LNCAP (cell line): ENCODE results near the gene EPS15.

Source experiments
- CTCF ChIP-seq: fragments of 450-650 bp; IDR thresholded peaks from 2 replicates; pipeline ENCODE4 v1.5.1; 2017; ENCODE audit warnings: mild to moderate bottlenecking

EPS15 gene

GRCh38 chr1:51342591-51343206, 176.4 kb downstream of the EPS15 start:
- no peak for TF ChIP-seq CTCF

GRCh38 chr1:51341876-51342496, 177.1 kb downstream of the EPS15 start:
- TF ChIP-seq CTCF = no peak

DNA sequence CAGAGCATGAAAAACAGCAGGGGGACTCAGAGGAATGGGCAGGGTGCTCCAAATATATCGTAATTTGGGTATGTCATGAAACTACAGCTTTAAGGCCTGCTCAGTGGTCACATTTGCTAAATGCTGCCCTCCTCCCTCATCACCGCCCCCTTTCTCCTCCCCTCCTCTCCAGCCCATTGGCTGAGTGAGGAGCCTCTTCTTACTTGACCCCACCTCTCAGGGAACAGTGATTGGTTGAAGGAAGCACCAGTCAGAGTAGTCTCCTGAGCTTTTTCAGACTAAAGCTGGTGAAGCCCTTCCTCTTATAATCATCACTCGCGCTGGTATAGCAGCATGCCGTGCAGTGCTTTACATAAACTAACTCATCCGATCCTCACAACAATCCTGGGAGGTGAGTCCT, 178.7 kb downstream of the EPS15 start:
- TF ChIP-seq CTCF = no peak

DNA sequence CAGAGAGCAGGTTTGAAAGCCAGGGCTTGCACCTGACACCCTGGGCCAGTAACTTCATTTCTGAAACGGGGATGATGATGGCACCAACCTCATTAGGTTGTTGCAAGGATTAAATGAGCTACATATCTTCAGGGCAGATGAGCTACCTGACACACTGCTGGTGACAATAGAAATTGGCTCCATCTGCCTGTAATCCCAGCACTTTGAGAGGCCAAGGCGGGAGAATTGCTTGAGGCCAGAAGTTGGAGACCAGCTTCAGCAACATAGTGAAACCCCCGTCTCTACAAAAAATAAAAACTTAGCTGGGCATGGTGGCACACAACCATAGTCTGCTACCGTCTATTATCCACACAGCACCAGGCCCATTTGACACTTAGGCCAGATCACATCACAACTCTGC, 182.4 kb downstream of the EPS15 start:
- no peak for TF ChIP-seq CTCF

- TF ChIP-seq CTCF = no peak
Observed at GRCh38 chr1:51336004-51336403, 183.1 kb downstream of the EPS15 start.

DNA sequence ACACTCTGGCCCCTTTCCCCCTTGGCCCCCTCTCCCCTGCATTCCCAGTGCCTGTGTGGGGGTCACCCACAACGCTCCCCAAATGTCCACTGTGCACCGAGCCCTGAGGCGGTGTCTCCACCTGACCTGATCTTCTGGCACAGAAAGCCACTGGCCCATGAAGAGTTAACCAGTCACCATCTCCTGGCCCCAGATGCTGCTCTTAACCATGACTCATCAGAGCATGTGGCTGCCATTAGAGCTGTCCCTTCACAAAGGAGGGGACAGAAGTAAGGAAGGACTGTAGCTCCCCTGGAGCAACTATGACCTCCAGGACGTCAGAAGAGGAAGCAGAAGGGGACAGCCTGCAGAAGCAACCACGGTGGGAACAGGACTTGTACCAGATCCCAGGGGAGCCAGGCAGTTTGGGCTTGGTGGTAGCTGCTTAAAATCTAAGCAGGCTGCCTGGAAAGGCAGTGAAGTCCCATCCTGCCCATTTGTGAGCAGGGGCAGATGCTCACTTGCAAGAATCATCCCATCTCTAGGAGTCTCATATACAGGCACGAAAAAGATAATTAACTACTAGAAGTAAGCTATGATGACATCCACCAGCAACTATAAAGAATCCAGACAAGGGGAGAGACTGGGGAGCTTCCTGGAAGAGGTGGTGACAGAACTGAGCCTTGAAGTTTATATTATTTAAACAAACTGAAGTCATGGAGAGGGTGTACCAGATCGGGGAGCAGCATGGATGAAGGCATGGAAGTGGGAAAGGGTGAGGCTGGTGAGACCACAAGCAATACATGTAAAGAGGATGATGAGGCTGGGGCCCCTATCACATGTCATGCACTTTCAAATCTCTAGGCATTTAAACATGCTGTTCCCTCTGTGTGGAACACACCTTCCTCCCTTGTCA, 187.6 kb downstream of the EPS15 start:
- no peak for TF ChIP-seq CTCF

DNA sequence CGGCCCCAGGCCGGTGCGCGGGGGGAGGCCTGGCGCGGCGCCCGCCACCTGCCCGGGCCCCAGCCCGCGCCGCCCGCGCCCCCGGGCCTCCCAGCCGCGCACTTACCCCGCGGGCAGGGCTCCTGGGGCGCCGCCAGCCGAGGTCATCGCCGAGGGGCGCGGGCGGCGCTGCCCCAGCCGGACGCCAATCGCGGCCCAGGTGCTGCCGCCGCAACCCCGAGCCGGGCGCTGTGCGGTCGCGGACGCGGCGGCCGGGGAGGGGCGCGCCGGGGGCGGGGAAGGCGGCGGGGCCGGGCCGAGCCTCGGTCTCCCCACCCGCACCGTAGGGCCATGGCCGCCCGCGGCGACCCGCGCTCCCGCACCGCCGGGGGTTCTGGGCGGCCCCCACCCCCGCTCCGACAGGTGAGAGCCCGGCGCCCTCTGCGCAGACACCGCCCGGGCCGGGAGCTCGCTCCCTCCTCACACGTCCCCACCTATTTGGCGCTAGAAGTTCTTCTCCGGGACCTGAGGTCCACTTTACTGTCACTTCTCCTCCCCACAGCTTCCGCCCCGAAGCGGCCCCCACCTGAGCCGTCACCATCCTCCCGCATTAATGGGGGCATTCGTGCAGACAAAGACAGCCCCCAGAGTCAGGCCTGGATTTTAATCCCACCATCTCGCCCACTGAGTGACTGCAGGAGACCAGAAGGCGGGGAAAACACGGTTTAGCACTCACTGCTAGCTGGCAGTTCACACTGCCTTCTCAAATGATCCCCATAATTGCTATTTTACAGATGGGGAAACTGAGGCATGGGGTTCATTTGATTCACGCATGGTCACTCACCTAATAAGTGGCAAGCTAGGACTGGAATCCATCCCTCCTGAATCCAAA, 188.5 kb downstream of the EPS15 start, which contains the start of gene TTC39A:
Gene TTC39A, minus strand, starts transcription at position 232 of the 871 bp plus-strand sequence. Its CDS starts 85 bp downstream, at position 147.
- TF ChIP-seq CTCF = no peak
